ENCODE data around the gene CBLN1. TPM values are rescaled to one million over a fixed set of nuclear protein-coding genes. Genes with fewer than 3 reads are reported as not detected.

The CBLN1 gene
- total RNA-seq, 1 donor from 2014 or later = not detected

- TF ChIP-seq CTCF (IDR thresholded peaks at IDR 0.05; ENCODE audit: unreplicated experiment) = no peak
- Mint-ChIP-seq H3K4me1 (no peaks in the 10 kb centered on the region), H3K36me3 (no peaks in the 10 kb centered on the region), H3K27me3 (ENCODE audit: low read depth) (peaks cover 49% of the 10 kb centered on the region), H3K4me3 (no peak overlapping the region), H3K9me3 (no peaks in the 10 kb centered on the region), H3K27ac (no peak overlapping the region)
- no peak for DNase-seq (ENCODE audit: low spot score in 2 of 2, unreplicated experiment in 2 of 2)
These were observed 30.8 kb upstream of the CBLN1 start for GRCh38 chr16:49312389-49312985.

- Mint-ChIP-seq H3K9me3 (no peaks in the 10 kb centered on the region), H3K36me3 (no peaks in the 10 kb centered on the region), H3K27me3 (ENCODE audit: low read depth) (peaks cover 50% of the 10 kb centered on the region), H3K4me3 (no peak overlapping the region), H3K4me1 (no peaks in the 10 kb centered on the region), H3K27ac (no peak overlapping the region)
- no peak for DNase-seq (ENCODE audit: low spot score in 2 of 2, unreplicated experiment in 2 of 2)
- no peak for TF ChIP-seq CTCF (IDR thresholded peaks at IDR 0.05; ENCODE audit: unreplicated experiment)
These were observed 30.2 kb upstream of the CBLN1 start for GRCh38 chr16:49311823-49312222.

- no peak overlapping the region for H3K27ac Mint-ChIP-seq
- H3K36me3 Mint-ChIP-seq = no peaks in the 10 kb centered on the region
- no peak for DNase-seq (ENCODE audit: low spot score in 2 of 2, unreplicated experiment in 2 of 2)
- no peaks in the 10 kb centered on the region for H3K4me1 Mint-ChIP-seq
- H3K27me3 Mint-ChIP-seq (ENCODE audit: low read depth) = peaks cover 40% of the 10 kb centered on the region
- no peaks in the 10 kb centered on the region for H3K9me3 Mint-ChIP-seq
- TF ChIP-seq CTCF (IDR thresholded peaks at IDR 0.05; ENCODE audit: unreplicated experiment) = no peak
- H3K4me3 Mint-ChIP-seq = no peak overlapping the region
These were observed 25.5 kb upstream of the CBLN1 start for GRCh38 chr16:49307176-49307575.

- Mint-ChIP-seq H3K27ac (no peak overlapping the region), H3K4me1 (no peaks in the 10 kb centered on the region), H3K4me3 (no peak overlapping the region), H3K36me3 (no peaks in the 10 kb centered on the region), H3K27me3 (ENCODE audit: low read depth) (peaks cover 28% of the 10 kb centered on the region), H3K9me3 (no peaks in the 10 kb centered on the region)
- no peak for DNase-seq (ENCODE audit: low spot score in 2 of 2, unreplicated experiment in 2 of 2)
- TF ChIP-seq CTCF (IDR thresholded peaks at IDR 0.05; ENCODE audit: unreplicated experiment) = no peak
These were observed 23.8 kb upstream of the CBLN1 start for GRCh38 chr16:49305406-49305805.

GRCh38 chr16:49292413-49292812, 10.8 kb upstream of the CBLN1 start:
- no peak for DNase-seq (ENCODE audit: low spot score in 2 of 2, unreplicated experiment in 2 of 2)
- TF ChIP-seq CTCF (IDR thresholded peaks at IDR 0.05; ENCODE audit: unreplicated experiment) = no peak
- H3K9me3 Mint-ChIP-seq = no peaks in the 10 kb centered on the region
- H3K4me3 Mint-ChIP-seq = no peak overlapping the region
- peaks cover 62% of the 10 kb centered on the region for H3K27me3 Mint-ChIP-seq (ENCODE audit: low read depth)
- H3K36me3 Mint-ChIP-seq = no peaks in the 10 kb centered on the region
- no peaks in the 10 kb centered on the region for H3K4me1 Mint-ChIP-seq
- no peak overlapping the region for H3K27ac Mint-ChIP-seq

GRCh38 chr16:49287572-49287971, 5.9 kb upstream of the CBLN1 start:
- Mint-ChIP-seq H3K4me3 (no peak overlapping the region), H3K9me3 (no peaks in the 10 kb centered on the region), H3K36me3 (no peaks in the 10 kb centered on the region), H3K4me1 (peaks cover 4% of the 10 kb centered on the region), H3K27me3 (ENCODE audit: low read depth) (peaks cover 85% of the 10 kb centered on the region), H3K27ac (no peak overlapping the region)
- TF ChIP-seq CTCF (IDR thresholded peaks at IDR 0.05; ENCODE audit: unreplicated experiment) = no peak
- no peak for DNase-seq (ENCODE audit: low spot score in 2 of 2, unreplicated experiment in 2 of 2)

Data from mesothelial cell of epicardium (in vitro differentiated cells).